HG02973 (cell line): ENCODE measurements around the gene USP6.
"Not testable (repeated sequence)": the region's sequence is repeated elsewhere in the genome, so short reads cannot be mapped to it uniquely, and the experiment has no call there.

Experiments used
- ATAC-seq: cut with Tn5 transposase; IDR thresholded peaks from one replicate; pipeline ENCODE4 v1.9.1; 2021; ENCODE audit warnings: moderate library complexity; ENCODE audit not compliant: unreplicated experiment

The USP6 gene

DNA sequence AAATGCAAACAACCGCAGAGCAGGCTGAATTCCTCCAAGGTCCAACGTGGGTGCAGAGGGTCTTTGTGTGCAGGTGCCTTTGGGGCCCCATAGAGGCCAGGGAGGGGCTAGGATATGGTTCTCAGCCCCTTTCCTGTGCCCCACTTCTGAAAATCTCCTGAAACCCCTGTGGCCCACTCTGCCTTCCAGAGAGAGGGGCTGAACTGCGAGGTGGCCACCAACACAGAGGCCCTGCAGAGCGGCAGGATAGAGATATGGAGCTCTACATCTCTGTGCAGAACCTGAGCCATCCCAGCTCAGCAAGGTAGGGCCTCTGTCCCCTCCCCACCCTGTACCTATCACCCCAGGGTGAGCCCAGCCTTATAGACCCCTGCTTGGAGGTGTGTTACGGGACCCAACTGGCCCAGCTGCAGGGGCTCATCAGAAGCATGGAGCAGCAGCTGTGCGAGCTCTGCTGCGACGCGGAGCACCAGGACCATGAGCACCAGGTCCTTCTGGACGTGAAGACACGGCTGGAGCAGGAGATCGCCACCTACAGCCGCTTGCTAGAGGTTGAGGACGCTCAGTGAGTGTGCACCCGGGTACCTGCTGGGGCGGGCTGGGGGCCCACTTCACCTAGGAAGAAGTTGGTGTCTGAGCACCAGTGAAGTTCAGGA is 5.5 kb downstream of the USP6 start:
- ATAC-seq: no peak

DNA sequence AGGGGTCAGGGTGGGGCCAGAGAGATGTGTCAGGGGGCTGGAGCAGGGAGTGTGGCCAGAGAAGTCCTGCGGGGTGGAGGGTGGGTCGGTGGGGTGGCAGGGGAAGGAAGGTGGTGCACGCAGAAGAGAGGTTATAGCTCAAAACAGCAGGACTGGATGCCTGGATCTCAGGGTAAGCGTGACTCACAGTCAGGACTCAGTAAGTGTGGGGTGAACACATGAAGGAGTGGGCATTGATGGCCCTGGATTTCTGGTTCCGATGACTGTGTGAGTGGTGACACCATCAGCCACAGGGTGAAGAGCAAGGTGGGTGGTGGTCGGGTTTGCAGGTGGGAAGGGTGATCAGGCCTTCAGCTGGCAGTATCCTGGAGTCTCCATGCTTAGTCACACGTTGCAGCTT is 6.2 kb downstream of the USP6 start:
- ATAC-seq: not testable (repeated sequence)

DNA sequence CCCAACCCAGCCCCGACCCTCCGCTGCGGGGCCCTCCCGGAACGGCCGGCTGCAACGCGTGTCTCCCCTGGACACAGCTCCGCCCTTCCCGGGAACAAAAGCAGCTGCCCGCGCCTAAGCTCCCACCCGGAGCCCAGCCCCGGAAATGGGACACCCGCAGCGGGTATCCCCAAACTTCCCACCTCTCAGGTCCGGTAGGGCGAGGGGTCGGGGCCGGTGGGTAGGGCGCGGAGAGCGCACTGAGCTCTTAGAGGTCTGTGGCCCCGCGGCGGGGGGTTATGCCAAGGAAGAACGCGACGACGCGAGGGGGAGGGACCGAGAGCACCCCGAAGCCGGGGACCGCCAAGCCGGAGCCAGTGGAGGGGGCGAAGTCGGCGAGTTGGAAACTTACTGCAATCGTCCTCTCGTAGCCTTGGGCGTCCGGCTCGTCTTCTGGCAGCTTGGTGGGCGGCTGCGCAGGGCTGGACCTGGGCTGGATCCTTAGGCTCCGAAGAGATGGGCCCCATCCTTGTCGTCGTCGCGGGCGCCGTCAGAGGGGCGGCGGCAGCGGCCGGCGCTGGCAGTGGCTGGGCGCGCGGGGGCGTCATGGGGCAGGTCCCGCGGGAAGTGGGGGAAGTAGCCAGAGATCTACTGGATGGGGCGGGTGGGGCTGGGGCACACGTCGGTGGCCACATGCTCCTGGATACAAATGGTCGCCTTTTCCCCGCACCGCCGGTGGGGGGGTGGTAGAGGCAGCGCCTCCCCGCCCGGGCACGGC is 6.9 kb downstream of the USP6 start:
- no peak for ATAC-seq

DNA sequence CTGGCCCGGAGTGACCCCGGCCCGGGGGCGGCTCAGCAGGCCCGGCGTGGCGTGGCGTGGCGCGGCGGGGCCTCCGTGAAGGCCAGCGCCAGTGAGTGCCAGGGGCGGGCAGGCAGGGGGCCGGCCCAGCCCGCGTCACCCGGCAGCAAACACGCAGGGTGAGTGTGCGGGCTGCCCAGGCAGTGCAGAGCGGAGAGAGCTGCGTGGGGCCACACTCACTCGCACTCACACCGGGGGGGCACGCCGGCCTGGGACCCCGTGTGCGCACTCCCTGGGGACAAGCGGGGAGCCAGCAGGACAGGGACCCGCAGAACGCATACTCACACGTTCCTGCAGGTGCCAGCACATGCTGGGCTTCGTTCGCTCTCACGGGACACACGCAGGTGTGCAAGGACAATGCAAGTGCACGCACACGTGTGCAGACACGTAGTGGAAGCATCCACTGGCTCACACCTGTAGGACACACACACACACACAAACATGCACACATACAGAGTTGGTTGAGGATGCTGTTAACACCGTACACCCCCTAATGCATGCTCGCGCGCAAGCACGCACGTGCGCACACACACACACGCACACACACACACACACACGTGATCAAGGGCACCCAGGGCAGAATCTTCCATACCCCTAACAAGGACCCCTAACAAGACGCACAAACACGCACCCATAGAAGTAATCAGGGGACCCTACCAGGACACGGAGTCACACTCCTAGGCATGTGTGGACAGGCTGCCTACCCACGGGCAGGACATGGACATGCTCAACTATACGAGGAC is 7.7 kb downstream of the USP6 start:
- ATAC-seq: no peak

DNA sequence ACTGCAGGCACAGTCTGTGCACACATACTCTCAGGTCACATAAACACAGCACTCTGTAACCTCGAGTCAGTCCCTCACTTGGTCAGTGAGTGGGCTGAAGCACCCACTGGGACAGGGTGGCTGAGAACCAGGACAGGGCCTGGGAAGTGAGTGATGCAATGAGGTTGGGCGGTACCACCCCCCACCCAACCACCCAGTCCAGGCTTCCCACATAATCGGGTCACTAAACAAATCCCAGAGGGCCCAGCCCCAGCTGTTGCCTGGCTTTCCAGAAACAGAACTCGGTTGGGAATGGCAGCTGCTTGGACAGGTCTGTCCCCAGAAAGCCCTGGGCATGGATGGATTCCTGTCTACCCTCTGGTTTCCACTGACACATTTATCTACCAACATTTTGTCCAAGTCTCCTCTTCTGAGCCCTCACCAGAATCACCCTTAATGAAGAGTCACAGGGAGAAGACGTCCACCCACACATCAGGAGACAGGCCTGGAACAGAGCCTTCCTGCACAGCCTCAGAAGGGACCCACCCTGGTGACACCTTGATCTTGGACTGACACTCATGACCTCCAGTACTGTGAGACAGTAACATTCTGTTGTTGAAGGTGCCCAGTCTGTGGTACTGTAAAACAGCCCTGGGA is 8.4 kb downstream of the USP6 start:
- not testable (repeated sequence) for ATAC-seq

DNA sequence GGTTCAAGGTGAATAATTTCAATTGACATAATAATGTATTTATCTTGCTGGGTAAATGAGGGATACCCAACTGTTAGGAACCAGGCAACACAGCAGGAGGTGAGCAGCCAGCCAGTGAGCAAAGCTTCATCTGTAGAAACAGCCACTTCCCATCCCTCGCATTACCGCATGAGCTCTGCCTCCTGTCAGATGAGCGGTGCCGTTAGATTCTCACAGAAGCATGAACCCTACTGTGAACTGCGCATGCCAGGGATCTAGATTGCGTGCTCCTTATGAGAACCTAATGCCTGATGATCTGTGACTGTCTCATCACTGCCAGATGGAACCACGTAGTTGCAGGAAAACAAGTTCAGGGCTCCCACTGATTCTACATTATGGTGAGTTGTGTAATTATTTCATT is 9.1 kb downstream of the USP6 start:
- ATAC-seq: not testable (repeated sequence)

DNA sequence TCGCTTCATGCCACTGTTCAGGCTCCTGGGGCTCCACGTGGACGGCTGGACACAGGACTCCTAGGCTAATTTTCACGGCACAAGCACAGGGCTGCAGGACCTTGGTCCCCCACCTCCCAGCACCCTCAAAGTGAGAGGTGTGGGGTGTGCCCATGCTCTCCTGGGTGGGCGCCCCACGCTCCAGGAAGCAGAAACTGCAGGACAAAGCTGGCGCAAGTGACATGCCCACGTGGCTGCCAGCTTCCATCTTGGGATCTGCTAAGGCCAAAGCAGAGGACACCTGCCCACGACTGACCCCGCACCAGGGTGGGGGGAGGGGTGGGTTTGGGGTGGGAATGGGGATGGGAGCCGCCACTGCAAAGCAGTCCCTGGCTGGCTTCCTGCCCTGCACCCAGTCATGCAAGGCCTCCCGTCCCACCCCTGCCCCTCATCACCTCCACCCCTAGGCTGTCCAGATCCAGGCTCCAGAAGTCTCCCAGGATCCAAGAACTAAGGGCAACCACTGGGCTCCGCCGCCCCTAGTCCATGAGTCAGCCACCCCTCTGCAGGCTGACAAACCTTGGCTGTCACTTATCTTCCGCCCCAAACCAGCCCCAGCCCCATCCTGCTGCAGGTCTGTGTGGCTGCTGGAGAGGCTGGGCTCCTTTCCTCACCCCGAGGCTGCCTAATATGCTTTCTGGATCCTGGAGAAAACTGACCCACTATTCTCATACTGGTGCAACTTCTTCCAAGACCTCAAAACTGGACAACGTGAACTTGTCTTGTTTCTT is 11.1 kb downstream of the USP6 start:
- ATAC-seq: no peak

DNA sequence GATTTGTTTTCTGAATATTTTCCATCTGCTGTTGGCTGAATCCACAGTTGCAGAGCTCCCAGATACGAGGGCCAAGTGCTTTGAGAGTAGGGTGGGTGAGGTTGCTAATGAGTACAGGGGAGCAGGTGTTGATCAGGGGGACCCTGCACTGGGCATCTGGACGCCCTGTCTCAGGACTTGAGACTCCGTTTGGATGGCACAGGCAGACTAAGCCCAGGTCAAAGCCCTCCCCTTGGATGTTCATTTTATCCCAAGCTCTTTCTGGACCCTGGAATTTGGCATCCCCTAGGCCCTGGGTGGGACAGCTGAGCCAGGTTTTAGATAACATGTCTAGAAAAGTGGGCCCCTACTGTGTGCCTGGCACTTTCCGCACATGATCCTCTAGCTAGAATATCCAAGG is 12.1 kb downstream of the USP6 start:
- ATAC-seq: no peak

DNA sequence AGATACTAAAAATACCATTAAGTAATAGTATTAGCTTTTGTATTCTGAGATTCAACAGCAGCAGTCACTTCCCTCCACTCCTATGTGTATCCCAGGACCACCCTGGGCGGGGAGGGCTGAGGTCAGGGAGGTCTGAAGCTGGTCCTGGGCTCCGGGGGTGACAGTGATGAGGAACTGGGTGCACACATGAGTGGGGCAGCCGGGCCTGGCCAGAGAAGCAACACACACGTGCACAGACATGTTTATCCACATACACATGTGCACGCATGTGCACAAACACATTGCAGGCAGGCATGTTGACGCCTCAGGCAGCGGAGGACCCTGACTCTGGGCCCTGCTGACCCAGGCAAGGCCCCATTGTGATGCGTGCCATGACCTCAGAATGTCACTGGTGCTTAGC is 12.6 kb downstream of the USP6 start:
- not testable (repeated sequence) for ATAC-seq

DNA sequence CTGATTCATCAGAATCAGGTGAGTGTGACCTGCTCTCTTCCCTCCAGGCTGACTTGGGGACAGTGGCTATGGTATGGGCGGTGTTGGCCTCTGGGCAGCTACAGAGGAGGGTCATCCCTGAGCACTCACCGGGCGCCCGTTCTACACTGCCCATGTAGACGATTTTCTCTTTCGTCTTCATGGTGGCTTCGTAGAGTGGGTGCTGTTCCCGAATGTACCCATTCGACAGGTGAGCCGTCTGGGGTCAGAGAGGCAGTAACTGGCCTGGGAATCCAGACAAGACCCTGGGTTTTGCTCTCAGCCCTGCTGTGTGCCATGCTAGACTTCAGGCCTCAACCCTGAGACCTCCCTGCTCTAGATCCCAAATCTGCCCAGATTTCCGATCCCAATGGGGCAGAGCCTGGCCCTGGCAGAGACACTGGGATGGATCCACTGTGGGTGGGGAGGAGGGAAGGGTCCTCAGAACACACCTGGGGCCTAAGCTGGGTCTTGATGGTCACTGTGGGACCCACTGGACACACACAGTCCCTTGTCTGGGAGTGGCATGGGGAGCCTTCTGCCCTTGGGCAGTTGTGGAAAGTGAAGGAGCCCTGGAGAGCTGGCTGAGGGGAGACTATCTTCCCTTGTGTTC is 13.2 kb downstream of the USP6 start:
- no peak for ATAC-seq

DNA sequence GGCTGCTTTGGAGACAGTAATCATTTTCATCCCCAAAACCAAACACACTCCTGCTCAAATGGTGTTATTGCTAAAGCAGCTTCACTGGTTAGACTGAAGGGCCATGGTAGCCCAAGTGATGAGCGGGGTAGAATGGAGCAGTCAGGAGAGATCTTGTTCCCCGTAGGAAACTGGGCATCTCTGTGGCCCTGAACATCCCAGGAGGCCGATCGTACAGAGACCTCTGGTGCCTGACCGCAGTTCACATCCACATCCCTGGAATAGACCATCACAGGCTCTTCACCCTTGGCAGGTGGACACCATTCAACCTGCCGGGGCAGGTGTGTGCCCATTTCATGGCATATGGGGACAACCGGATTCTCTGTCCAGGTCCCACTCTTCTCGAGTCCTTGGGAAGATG is 13.9 kb downstream of the USP6 start:
- not testable (repeated sequence) for ATAC-seq

DNA sequence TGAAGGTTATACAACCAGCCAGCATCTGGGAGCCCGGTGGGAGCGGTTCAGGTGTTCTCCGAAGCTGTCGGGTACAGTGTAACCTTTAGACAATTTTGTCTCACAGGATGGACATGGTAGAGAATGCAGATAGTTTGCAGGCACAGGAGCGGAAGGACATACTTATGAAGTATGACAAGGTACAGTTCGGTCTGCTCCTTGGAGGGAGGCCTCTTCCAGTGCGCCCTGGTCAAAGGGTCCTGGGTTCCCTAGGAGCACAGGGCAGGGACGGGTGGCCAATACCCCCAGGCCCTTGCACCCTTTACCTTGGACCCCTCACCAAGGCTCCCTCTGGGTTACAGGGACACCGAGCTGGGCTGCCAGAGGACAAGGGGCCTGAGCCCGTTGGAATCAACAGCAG is 14.4 kb downstream of the USP6 start:
- ATAC-seq: not testable (repeated sequence)

DNA sequence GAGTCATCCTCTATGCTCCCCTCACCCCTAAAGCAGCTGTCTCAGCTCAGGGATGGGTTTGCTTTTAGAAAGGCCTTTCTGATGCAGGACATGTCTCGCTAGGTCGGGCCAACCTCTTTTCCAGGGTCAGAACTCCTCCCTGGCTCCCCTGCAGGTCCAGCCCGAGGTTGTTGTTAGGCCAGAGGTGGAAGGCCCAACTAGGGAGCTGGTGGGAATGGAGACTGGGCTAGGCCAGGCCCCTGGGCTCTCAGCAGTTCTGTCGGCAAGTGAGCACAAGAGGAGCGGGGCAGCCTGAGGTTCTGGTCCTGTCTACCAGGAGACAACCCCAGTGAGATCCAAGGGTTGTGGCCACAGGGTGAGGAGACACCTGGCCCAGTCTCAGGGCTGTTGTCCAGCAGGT is 14.9 kb downstream of the USP6 start:
- not testable (repeated sequence) for ATAC-seq

DNA sequence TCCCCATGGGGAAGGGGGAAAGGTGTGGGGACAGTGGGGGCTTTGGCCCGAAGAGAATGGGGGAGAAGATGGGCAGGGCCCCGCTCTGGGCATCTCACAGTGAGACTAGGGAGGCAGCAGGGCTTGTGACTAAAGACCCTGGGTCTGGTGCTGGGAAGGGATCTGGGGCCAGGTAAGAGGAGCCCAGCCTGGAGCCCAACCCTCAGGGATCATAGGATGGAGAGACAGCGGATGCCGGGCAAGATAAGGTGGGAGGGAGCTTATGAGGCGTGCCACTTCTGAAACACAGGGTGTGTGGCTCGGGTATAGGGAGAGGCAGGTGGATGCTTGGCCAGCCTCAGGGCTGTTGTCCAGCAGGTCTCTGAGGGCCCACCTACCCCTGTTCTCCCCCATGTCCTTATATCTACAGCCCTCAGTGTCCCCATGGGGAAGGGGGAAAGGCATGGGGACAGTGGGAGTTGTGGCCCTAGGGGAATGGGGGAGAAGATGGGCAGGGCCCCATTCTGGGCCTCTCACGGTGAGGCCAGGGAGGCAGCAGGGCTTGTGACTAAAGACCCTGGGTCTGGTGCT is 15.4 kb downstream of the USP6 start:
- no peak for ATAC-seq

DNA sequence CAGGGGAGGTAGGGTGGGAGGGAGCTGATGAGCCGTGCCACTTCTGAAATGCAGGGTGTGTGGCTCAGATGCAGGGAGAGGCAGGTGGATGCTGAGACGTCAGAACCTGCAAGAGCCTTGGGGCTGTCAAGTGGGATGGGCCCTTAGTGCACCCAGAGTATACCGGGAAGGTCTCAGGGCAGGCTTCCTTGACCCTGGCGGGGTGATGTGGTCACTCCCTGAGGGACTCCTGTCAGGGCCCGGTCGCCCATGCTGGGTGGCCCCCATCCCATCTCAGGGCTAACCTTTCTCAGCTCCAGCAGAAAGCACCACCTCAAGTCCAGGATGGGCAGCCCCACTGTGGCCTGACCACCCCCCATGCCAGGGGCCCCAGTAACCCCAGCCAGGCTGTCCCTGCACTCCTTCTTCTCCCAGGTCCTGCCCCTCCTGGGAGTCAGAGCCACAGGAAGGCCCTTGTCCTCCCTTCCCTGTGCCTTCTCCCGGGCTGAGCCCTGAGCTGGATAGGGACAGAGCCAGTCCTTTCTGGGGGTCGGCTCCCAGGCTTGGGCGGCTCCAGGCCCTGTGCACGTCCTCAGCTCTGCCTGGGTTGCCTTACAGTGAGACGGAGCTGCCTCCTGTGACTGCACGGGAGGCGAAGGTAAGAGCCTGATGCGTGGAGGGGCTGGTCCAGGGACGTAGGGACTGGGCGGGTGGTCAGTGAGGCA is 16.1 kb downstream of the USP6 start:
- not testable (repeated sequence) for ATAC-seq

DNA sequence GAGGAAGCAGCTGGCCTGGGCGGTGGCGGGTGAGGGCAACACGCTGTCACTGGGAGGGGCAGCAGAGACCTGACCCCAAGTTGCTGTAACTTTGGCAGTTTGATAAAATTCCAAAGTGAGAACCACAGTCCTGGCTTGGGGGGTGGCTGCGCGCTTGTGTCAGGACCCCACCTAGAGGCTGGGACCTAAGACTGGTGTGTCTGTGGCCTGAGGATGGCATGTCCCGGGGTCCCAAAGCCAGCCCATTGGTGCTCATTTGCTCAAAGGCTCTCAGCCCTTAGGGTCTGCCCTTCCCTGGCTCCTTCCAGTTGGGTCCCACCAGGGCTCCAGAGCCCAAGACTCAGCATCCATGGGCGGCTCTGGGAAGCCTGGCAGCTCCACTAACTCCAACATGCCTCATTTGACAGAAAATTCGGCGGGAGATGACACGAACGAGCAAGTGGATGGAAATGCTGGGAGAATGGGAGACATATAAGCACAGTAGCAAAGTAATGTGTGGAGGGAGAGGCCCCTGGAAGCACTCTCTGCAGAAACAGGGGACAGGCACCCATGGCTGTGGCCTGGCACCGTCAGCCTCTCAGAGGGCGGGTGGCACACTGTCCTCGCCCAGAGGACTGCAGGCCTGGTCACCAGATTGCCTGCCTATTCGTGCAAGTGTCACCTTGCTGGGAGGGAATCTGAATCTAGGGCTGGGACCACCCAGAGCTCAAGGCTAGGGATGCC is 16.8 kb downstream of the USP6 start:
- ATAC-seq: not testable (repeated sequence)

DNA sequence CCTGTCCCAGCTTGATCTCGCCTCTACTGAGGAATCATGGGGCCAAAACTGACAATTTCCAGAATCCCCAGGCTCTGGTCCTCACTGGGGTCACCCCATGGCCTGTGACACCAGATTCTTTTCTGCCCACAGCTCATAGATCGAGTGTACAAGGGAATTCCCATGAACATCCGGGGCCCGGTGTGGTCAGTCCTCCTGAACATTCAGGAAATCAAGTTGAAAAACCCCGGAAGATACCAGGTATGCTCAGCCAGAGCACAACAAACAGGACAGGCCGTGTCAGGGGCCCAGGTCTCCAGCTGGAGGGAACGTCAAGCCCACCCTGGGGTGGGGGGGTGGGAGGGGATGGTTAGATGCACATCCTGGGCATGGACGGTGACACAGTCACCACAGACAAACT is 17.5 kb downstream of the USP6 start:
- ATAC-seq: no peak

DNA sequence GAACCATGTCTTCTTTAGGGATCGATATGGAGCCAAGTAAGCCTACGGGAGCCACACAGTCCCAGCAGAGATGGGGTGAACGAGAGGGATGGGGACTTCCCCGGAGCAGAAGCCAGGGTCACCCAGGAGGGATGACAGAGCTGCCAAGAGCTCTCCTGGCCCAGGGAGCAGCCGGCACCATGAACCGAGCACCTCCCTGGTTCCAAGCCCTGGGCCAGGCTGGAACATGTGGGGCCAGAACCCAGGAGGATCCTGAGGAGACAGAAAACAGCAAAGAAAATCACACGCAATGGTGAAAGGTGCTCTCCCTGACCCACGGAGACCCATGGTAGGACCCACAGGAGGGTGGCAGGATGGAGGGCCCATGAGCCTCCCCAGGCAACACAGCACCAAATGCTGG is 18.1 kb downstream of the USP6 start:
- not testable (repeated sequence) for ATAC-seq

DNA sequence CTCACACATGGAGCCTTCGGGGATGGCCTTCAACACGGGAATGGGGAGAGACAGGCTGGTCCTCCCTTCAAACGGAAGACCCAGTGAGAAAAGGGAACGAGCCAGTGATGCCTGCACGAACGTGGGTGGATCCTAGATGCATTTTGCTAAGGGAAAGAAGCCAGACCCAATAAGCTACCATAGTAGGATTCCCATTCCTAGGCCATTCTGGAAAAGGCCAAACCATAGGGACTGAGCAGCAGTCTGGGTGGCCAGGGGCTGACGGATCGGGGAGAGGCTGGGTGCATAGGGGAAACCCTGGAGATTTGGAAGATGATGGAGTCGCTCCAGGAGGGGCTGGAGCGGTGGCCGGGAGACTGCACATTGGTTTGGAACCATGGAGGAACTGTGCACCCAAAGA is 18.7 kb downstream of the USP6 start:
- ATAC-seq: not testable (repeated sequence)
